Measurements from ENCODE around the gene SLC25A29.

DNA sequence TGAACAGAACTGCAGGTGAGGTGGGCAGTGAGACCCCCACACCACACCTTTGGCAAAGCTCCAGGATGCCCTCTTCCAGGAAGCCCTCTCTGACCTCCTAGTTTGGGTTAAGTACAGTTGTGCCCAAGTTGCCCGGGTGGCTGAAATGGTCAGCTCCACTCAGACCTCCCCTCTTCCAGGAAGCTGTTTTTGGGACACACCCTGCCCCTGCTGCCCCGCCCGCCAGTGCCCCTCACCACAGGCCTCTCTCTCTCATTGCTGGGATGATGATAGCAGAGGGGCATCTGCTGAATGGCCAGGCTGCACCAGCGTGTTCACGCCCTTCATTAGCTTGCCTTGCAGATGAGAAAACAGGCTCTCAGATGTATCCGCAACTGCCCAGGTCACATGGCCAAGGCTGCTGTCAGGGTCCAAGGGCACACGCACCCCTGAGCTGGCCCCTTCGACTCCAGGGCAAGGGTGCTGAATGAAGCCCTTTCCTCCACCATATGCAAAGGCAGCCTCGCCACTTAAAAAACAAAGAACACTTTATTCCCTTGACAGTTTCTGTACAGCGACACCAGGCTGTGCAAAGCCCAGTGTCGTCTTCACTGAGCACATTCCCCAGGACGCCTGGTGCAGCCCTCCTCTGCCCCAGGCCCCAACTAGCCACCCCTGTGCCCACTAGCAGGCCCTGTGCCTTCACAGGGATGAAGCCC, 15.5 kb downstream of the SLC25A29 start:
- TF ChIP-seq, protein P1, sequence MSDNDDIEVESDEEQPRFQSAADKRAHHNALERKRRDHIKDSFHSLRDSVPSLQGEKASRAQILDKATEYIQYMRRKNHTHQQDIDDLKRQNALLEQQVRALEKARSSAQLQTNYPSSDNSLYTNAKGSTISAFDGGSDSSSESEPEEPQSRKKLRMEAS (IDR thresholded peaks at IDR 0.05), result no peak
- TF ChIP-seq ZBTB7A (IDR thresholded peaks at IDR 0.05; ENCODE audit: low read depth) (no peak), YY1 (IDR thresholded peaks at IDR 0.05; ENCODE audit: low read depth) (no peak), CEBPB (IDR thresholded peaks at IDR 0.05) (no peak), TAF1 (IDR thresholded peaks at IDR 0.05; ENCODE audit: low read depth) (no peak), EP300 (IDR thresholded peaks at IDR 0.05; ENCODE audit: borderline replicate concordance) (no peak), EGR1 (IDR thresholded peaks at IDR 0.05) (no peak), RAD21 (IDR thresholded peaks at IDR 0.05; ENCODE audit: low read depth) (no peak), NFIC (IDR thresholded peaks at IDR 0.05) (no peak), CREB1 (IDR thresholded peaks at IDR 0.05; ENCODE audit: low read depth) (no peak), FOXM1 (IDR thresholded peaks at IDR 0.05; ENCODE audit: borderline replicate concordance, low read depth) (no peak), TEAD4 (IDR thresholded peaks at IDR 0.05) (no peak)
- TF ChIP-seq, protein P2, sequence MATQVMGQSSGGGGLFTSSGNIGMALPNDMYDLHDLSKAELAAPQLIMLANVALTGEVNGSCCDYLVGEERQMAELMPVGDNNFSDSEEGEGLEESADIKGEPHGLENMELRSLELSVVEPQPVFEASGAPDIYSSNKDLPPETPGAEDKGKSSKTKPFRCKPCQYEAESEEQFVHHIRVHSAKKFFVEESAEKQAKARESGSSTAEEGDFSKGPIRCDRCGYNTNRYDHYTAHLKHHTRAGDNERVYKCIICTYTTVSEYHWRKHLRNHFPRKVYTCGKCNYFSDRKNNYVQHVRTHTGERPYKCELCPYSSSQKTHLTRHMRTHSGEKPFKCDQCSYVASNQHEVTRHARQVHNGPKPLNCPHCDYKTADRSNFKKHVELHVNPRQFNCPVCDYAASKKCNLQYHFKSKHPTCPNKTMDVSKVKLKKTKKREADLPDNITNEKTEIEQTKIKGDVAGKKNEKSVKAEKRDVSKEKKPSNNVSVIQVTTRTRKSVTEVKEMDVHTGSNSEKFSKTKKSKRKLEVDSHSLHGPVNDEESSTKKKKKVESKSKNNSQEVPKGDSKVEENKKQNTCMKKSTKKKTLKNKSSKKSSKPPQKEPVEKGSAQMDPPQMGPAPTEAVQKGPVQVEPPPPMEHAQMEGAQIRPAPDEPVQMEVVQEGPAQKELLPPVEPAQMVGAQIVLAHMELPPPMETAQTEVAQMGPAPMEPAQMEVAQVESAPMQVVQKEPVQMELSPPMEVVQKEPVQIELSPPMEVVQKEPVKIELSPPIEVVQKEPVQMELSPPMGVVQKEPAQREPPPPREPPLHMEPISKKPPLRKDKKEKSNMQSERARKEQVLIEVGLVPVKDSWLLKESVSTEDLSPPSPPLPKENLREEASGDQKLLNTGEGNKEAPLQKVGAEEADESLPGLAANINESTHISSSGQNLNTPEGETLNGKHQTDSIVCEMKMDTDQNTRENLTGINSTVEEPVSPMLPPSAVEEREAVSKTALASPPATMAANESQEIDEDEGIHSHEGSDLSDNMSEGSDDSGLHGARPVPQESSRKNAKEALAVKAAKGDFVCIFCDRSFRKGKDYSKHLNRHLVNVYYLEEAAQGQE (IDR thresholded peaks at IDR 0.05; ENCODE audit: low read depth), result no peak

Data from Ishikawa (cell line).